Measurements from ENCODE around the gene DPH6.

DNA sequence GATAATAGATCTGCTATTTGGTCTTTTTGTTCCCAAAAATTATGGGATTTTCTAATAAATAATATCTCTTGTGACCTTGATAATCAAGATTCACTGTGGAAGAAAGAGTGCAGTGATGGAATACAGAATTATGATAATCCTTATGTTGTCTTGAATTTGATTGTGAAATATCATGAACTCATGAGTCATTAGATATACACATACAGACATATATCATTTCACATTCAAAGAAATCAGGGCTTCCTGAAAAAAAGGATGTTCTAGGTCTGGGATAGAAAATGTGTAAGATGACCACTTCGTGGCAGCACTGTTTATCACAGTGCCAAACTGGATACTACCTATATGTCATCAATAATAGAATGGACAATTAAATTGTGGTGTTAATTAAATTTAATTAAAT lies 97.7 kb downstream of the DPH6 start:
- TF ChIP-seq, protein P1, sequence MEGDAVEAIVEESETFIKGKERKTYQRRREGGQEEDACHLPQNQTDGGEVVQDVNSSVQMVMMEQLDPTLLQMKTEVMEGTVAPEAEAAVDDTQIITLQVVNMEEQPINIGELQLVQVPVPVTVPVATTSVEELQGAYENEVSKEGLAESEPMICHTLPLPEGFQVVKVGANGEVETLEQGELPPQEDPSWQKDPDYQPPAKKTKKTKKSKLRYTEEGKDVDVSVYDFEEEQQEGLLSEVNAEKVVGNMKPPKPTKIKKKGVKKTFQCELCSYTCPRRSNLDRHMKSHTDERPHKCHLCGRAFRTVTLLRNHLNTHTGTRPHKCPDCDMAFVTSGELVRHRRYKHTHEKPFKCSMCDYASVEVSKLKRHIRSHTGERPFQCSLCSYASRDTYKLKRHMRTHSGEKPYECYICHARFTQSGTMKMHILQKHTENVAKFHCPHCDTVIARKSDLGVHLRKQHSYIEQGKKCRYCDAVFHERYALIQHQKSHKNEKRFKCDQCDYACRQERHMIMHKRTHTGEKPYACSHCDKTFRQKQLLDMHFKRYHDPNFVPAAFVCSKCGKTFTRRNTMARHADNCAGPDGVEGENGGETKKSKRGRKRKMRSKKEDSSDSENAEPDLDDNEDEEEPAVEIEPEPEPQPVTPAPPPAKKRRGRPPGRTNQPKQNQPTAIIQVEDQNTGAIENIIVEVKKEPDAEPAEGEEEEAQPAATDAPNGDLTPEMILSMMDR (IDR thresholded peaks at IDR 0.05; ENCODE audit: low read depth, low read length) = no peak
- TF ChIP-seq EZH2phosphoT487 (IDR thresholded peaks at IDR 0.05; ENCODE audit: low read depth) = no peak
